ENCODE data around the gene DOCK4. TPM values are rescaled to one million over a fixed set of nuclear protein-coding genes. Genes with fewer than 3 reads are reported as not detected.

Gene DOCK4
- total and polyA plus RNA-seq, 10 of the 15 experiments (the other 5 are each of a cell fraction or from before 2014, with no cell fraction given) = 0.03 to 0.73 (median 0.38) TPM

- intact Hi-C loops (cut with micrococcal nuclease; ENCODE audit: unreplicated experiment) = no loop called here
- Histone ChIP-seq H3K4me1 (ENCODE audit: control insufficient read depth, insufficient read depth, low read length) (no peaks in the 10 kb centered on the region), H3K4me2 (ENCODE audit: control insufficient read depth, insufficient read depth) (no peak overlapping the region), H4K20me1 (ENCODE audit: control insufficient read depth, insufficient read depth) (no peaks in the 10 kb centered on the region), H3K9ac (ENCODE audit: control insufficient read depth, insufficient read depth, low read length) (no peak overlapping the region), H3K79me2 (ENCODE audit: control insufficient read depth, insufficient read depth, low read length) (no peaks in the 10 kb centered on the region), H3K36me3 (ENCODE audit: control insufficient read depth in 2 of 2, insufficient read depth in 2 of 2, low read length in 1 of 2) (no peaks in the 10 kb centered on the region), H3K27ac (ENCODE audit: control insufficient read depth, insufficient read depth) (no peak overlapping the region), H3K9me3 (replicated peaks; ENCODE audit: control insufficient read depth, insufficient read depth, low read length) (no peaks in the 10 kb centered on the region), H3K4me3 (no peak overlapping the region), H2AFZ (ENCODE audit: control insufficient read depth, low read depth, low read length) (no peak overlapping the region), H3K27me3 (replicated peaks in 1 of 2; ENCODE audit: control insufficient read depth in 2 of 2, insufficient read depth in 2 of 2, low read length in 1 of 2) (no peaks in the 10 kb centered on the region)
- ChIA-PET POLR2A (no interaction called here), RAD21 (ENCODE audit: unreplicated experiment) (no interaction called here), CTCF (no interaction called here), SMC1A (ENCODE audit: uncharacterized antibody, unreplicated experiment) (no interaction called here)
- TF ChIP-seq RFX5 (IDR thresholded peaks at IDR 0.05; ENCODE audit: low read depth, low read length) = no peak
- TF ChIP-seq RUNX3 (IDR thresholded peaks at IDR 0.05; ENCODE audit: low read length) = no peak
- no peak for TF ChIP-seq KDM1A (IDR thresholded peaks at IDR 0.05; ENCODE audit: borderline replicate concordance)
- no peak for TF ChIP-seq SUZ12 (IDR thresholded peaks at IDR 0.05; ENCODE audit: unreplicated experiment)
- no peak for TF ChIP-seq HDGF (IDR thresholded peaks at IDR 0.05)
- TF ChIP-seq POLR2AphosphoS2 (IDR thresholded peaks at IDR 0.05; ENCODE audit: low read depth, low read length) = no peak
- TF ChIP-seq USF2 (IDR thresholded peaks at IDR 0.05; ENCODE audit: borderline replicate concordance, low read depth, low read length) = no peak
- TF ChIP-seq NFXL1 (IDR thresholded peaks at IDR 0.05; ENCODE audit: borderline replicate concordance) = no peak
- TF ChIP-seq CREM (IDR thresholded peaks at IDR 0.05; ENCODE audit: low read depth) = no peak
- TF ChIP-seq HDAC2 (IDR thresholded peaks at IDR 0.05) = no peak
- TF ChIP-seq SMC3 (IDR thresholded peaks at IDR 0.05; ENCODE audit: borderline replicate concordance, low read length) = no peak
- TF ChIP-seq CBFB (IDR thresholded peaks at IDR 0.05; ENCODE audit: low read depth) = no peak
- TF ChIP-seq ZBED1 (IDR thresholded peaks at IDR 0.05; ENCODE audit: borderline replicate concordance) = no peak
- no peak for TF ChIP-seq SREBF1 (IDR thresholded peaks at IDR 0.05; ENCODE audit: low read length)
- DNase-seq (ENCODE audit: low read depth, low spot score) (no peak), ATAC-seq (no peak), FAIRE-seq (no peak)
- in situ Hi-C loops (cut with MboI) = no loop called here
- no TSS peak for BruUV-seq (replicated peaks)
- WGBS (ENCODE audit: insufficient coverage, insufficient replicate concordance, low lambda C conversion rate, missing lambda C conversion rate) = no CpG with 5 or more reads among the region's 1 CpG
These were observed 390.8 kb downstream of the DOCK4 start for GRCh38 chr7:111815354-111815753.
